HCT116 (cell line): ENCODE results near the gene CD164L2. TPM values are rescaled to one million over a fixed set of nuclear protein-coding genes. Genes with fewer than 3 reads are reported as not detected.

Source experiments
- ATAC-seq: fragments of 200-7000 bp; cut with Tn5 transposase; 2 replicates; pipeline ENCODE4 v1.9.1; 2020; ENCODE audit warnings: mild to moderate bottlenecking, moderate library complexity
- BruUV-seq: library from RNA; stranded (reverse); fragments of 400-500 nt; replicated peaks from 2 replicates; lab custom pipeline; 2021; lab: Mats Ljungman, UMichigan
- CTCF ChIA-PET: fragments of 300-600 bp; sonication (Branson Sonifier 250); formaldehyde crosslinking; loops from one replicate; lab custom pipeline; 2021; ENCODE audit warnings: antibody characterized with exemption; lab: Charles Lee
- POLR2A ChIA-PET: fragments of 300-600, 350-600 bp; sonication (Branson Sonifier 250); formaldehyde crosslinking; loops from one replicate; lab custom pipeline; 2021; ENCODE audit warnings: antibody characterized with exemption; lab: Charles Lee
- RAD21 ChIA-PET, 2 experiments: fragments of 300-600 bp; sonication (Branson Sonifier 250); formaldehyde crosslinking; loops; one replicate each; lab custom pipeline; 2023; ENCODE audit warnings: low total read pairs in 2 of 2; ENCODE audit not compliant: uncharacterized antibody in 2 of 2, unreplicated experiment in 2 of 2, low non-redundant PET in 1 of 2; lab: Charles Lee
- DNase-seq: peaks from one replicate; pipeline ENCODE4 v3.0.0-alpha.2; 2010; ENCODE audit warnings: low read depth, low spot score
- H2AFZ ChIP-seq: fragments of 200-600 bp; shearing (Covaris generic), sonication (generic); 2 replicates; pipeline ENCODE4 v1.6.1; 2017; ENCODE audit warnings: low read depth, mixed run types, mixed read lengths, antibody characterized with exemption, low read length; ENCODE audit not compliant: poor library complexity, severe bottlenecking
- H3K27ac ChIP-seq: 2 replicates; pipeline ENCODE4 v1.5.1; 2012; ENCODE audit warnings: low read depth, low read length
- H3K27me3 ChIP-seq: fragments of 200-600 bp; sonication (generic); 2 replicates; pipeline ENCODE4 v1.6.1; 2016; ENCODE audit warnings: mixed run types, low read length, mixed read lengths; ENCODE audit not compliant: insufficient read depth
- H3K36me3 ChIP-seq, 2 experiments: fragments of 200-500 bp in 1 of 2; fragments of 200-600 bp in 1 of 2; sonication (Bioruptor generic) in 1 of 2; sonication (generic) in 1 of 2; 2 replicates each; pipeline versions ENCODE4 v1.5.1 to v1.6.1; 2014 to 2016; ENCODE audit warnings: low read length in 2 of 2, inconsistent platforms in 1 of 2, mixed read lengths in 1 of 2, mixed run types in 1 of 2; ENCODE audit not compliant: insufficient read depth in 2 of 2, control insufficient read depth in 1 of 2
- H3K4me1 ChIP-seq, 2 experiments: fragments of 200-600 bp in 1 of 2; sonication (generic) in 1 of 2; 2 replicates each; pipeline versions ENCODE4 v1.5.1 to v1.6.1; 2012 to 2017; ENCODE audit warnings: low read length in 2 of 2, inconsistent platforms in 1 of 2, mild to moderate bottlenecking in 1 of 2, mixed read lengths in 1 of 2, mixed run types in 1 of 2, moderate library complexity in 1 of 2; ENCODE audit not compliant: insufficient read depth in 2 of 2, control insufficient read depth in 1 of 2
- H3K4me2 ChIP-seq: fragments of 200-600 bp; sonication (generic); 2 replicates; pipeline ENCODE4 v1.6.1; 2017; ENCODE audit warnings: mixed run types, low read length, mixed read lengths
- H3K4me3 ChIP-seq, 2 experiments: fragments of 200-600 bp in 1 of 2; sonication (generic) in 1 of 2; replicated peaks in 1 of 2; 2 replicates each; pipeline ENCODE4 v1.5.1; 2011 to 2016; ENCODE audit warnings: low read length in 2 of 2, control low read depth in 1 of 2, low read depth in 1 of 2, mild to moderate bottlenecking in 1 of 2, mixed read lengths in 1 of 2, mixed run types in 1 of 2
- H3K79me2 ChIP-seq: fragments of 200-600 bp; sonication (generic); 2 replicates; pipeline ENCODE4 v1.6.1; 2017; ENCODE audit warnings: mild to moderate bottlenecking, mixed run types, low read length, moderate library complexity, mixed read lengths; ENCODE audit not compliant: insufficient read depth
- H3K9ac ChIP-seq: fragments of 200-600 bp; sonication (generic); 2 replicates; pipeline ENCODE4 v1.6.1; 2016; ENCODE audit warnings: low read length, mixed read lengths
- H3K9me2 ChIP-seq: fragments of 200-600 bp; sonication (generic), shearing (Covaris generic); 2 replicates; pipeline ENCODE4 v1.6.1; 2017; ENCODE audit warnings: mixed run types, mild to moderate bottlenecking, moderate library complexity; ENCODE audit not compliant: insufficient read depth
- H3K9me3 ChIP-seq, 2 experiments: fragments of 200-500 bp in 1 of 2; fragments of 200-600 bp in 1 of 2; sonication (Bioruptor generic) in 1 of 2; sonication (generic) in 1 of 2; 2 replicates each; pipeline ENCODE4 v1.6.1; 2014 to 2017; ENCODE audit warnings: low read length in 2 of 2, mixed read lengths in 2 of 2, inconsistent platforms in 1 of 2, low read depth in 1 of 2, mild to moderate bottlenecking in 1 of 2, mixed run types in 1 of 2, moderate library complexity in 1 of 2; ENCODE audit not compliant: control insufficient read depth in 1 of 2, insufficient read depth in 1 of 2
- H4K20me1 ChIP-seq: fragments of 200-600 bp; sonication (generic), shearing (Covaris generic); 2 replicates; pipeline ENCODE4 v1.6.1; 2017; ENCODE audit warnings: mixed run types, mild to moderate bottlenecking, moderate library complexity; ENCODE audit not compliant: insufficient read depth
- ATF3 ChIP-seq: IDR thresholded peaks from 2 replicates; pipeline ENCODE4 v1.6.1; 2012
- CBX3 ChIP-seq: IDR thresholded peaks from 2 replicates; pipeline ENCODE4 v1.6.1; 2012; ENCODE audit warnings: low read depth
- CEBPB ChIP-seq: IDR thresholded peaks from 2 replicates; pipeline ENCODE4 v1.6.1; 2012; ENCODE audit warnings: low read depth
- EGR1 ChIP-seq: IDR thresholded peaks from 2 replicates; pipeline ENCODE4 v1.6.1; 2012; ENCODE audit warnings: low read depth
- ELF1 ChIP-seq: IDR thresholded peaks from 2 replicates; pipeline ENCODE4 v1.6.1; 2012; ENCODE audit warnings: low read depth, borderline replicate concordance
- EZH2 ChIP-seq: fragments of 200-600 bp; sonication (generic); IDR thresholded peaks from 2 replicates; pipeline ENCODE4 v1.6.1; 2017; ENCODE audit warnings: antibody characterized with exemption, mixed run types
- EZH2phosphoT487 ChIP-seq: fragments of 200-600 bp; IDR thresholded peaks from 2 replicates; pipeline ENCODE4 v1.6.1; 2018; ENCODE audit warnings: antibody characterized with exemption, borderline replicate concordance
- FOSL1 ChIP-seq: IDR thresholded peaks from 2 replicates; pipeline ENCODE4 v1.6.1; 2012; ENCODE audit warnings: low read depth
- JUND ChIP-seq: IDR thresholded peaks from 2 replicates; pipeline ENCODE4 v1.6.1; 2012
- POLR2A ChIP-seq: IDR thresholded peaks from 2 replicates; pipeline ENCODE4 v1.7.0; 2011; ENCODE audit warnings: borderline replicate concordance; ENCODE audit not compliant: insufficient read depth, insufficient read length; ENCODE audit errors: extremely low read depth
- SIN3A ChIP-seq: IDR thresholded peaks from 2 replicates; pipeline ENCODE4 v1.6.1; 2012; ENCODE audit warnings: low read depth
- SRF ChIP-seq: IDR thresholded peaks from 2 replicates; pipeline ENCODE4 v1.6.1; 2012; ENCODE audit warnings: low read depth
- ZNF274 ChIP-seq: fragments of 200-500 bp; sonication (Bioruptor generic); IDR thresholded peaks from 2 replicates; pipeline ENCODE4 v1.6.1; 2014; ENCODE audit warnings: mild to moderate bottlenecking, low read depth, low read length, inconsistent platforms
- intact Hi-C: fragments of 100-400 bp; cut with micrococcal nuclease; formaldehyde crosslinking; loops from 2 replicates; pipeline ENCODE4 v1.10.0; 2022
- total RNA-seq: library from RNA; stranded (reverse); gene quantifications from one replicate; pipeline ENCODE4 v1.2.1, GENCODE V29; 2021; ENCODE audit not compliant: unreplicated experiment
- TF ChIP-seq, protein P1 (sequence below): IDR thresholded peaks from 2 replicates; pipeline ENCODE4 v1.6.1; 2012; ENCODE audit warnings: low read depth
- TF ChIP-seq, protein P2 (sequence below), 3 experiments: fragments of 200-600 bp in 1 of 3; sonication (generic) in 1 of 3; IDR thresholded peaks in 2 of 3; conservative IDR thresholded peaks in 1 of 3; 2 replicates each; pipeline ENCODE4 v1.5.1; 2012 to 2017; ENCODE audit warnings: low read depth in 2 of 3, low read length in 2 of 3, antibody characterized with exemption in 1 of 3, borderline replicate concordance in 1 of 3, control low read depth in 1 of 3, mild to moderate bottlenecking in 1 of 3, mixed read lengths in 1 of 3, mixed run types in 1 of 3, moderate library complexity in 1 of 3; ENCODE audit not compliant: insufficient read depth in 1 of 3
- TF ChIP-seq, protein P3 (sequence below): IDR thresholded peaks from 2 replicates; pipeline ENCODE4 v1.6.1; 2012

Gene CD164L2
- total RNA-seq, 1 experiment from 2014 or later = 11.6 TPM

DNA sequence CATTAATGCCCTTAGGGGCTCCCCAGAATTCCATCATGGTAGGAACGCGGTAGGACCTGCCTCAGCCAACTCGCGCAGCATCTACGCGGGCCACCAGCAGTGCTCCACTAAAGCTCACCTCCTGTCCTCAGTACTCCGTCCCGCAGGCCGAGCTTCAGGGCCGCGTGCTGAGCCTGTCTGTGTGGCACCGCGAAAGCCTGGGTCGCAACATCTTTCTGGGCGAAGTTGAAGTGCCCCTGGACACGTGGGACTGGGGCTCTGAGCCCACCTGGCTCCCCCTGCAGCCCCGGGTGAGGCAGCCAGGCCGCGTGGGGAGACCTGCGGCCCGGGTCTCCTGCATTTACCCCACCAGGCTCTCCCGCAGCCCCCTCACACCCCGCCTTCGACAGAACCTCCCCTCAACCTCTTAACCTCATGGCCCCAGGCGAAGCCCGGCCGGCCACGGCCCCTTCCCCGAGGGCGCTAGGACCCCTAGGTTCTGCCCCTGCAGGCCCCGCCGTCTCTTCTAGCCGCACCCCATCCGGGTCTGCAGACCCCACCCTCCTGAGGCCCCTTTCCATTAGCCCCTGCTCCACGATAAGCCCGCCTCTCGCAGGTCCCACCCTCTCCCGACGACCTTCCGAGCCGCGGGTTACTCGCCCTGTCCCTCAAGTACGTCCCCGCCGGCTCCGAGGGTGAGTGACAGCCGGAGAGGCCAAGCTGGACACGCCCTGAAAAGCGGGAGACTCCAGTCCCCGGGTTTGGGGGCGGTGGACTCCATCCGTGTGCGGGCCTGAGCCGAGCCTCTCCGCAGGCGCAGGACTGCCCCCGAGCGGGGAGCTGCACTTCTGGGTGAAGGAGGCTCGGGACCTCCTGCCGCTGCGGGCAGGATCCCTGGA, 32.2 kb downstream of the CD164L2 start:
- H3K79me2 ChIP-seq = no peaks in the 10 kb centered on the region
- BruUV-seq = no TSS peak
- TF ChIP-seq EZH2 (no peak), POLR2A (no peak), JUND (no peak), EZH2phosphoT487 (no peak), ZNF274 (no peak), ELF1 (no peak), CEBPB (no peak), SRF (no peak), FOSL1 (no peak), CBX3 (no peak), ATF3 (no peak), EGR1 (no peak), SIN3A (no peak)
- TF ChIP-seq, protein P1, sequence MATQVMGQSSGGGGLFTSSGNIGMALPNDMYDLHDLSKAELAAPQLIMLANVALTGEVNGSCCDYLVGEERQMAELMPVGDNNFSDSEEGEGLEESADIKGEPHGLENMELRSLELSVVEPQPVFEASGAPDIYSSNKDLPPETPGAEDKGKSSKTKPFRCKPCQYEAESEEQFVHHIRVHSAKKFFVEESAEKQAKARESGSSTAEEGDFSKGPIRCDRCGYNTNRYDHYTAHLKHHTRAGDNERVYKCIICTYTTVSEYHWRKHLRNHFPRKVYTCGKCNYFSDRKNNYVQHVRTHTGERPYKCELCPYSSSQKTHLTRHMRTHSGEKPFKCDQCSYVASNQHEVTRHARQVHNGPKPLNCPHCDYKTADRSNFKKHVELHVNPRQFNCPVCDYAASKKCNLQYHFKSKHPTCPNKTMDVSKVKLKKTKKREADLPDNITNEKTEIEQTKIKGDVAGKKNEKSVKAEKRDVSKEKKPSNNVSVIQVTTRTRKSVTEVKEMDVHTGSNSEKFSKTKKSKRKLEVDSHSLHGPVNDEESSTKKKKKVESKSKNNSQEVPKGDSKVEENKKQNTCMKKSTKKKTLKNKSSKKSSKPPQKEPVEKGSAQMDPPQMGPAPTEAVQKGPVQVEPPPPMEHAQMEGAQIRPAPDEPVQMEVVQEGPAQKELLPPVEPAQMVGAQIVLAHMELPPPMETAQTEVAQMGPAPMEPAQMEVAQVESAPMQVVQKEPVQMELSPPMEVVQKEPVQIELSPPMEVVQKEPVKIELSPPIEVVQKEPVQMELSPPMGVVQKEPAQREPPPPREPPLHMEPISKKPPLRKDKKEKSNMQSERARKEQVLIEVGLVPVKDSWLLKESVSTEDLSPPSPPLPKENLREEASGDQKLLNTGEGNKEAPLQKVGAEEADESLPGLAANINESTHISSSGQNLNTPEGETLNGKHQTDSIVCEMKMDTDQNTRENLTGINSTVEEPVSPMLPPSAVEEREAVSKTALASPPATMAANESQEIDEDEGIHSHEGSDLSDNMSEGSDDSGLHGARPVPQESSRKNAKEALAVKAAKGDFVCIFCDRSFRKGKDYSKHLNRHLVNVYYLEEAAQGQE = no peak
- TF ChIP-seq, protein P2, sequence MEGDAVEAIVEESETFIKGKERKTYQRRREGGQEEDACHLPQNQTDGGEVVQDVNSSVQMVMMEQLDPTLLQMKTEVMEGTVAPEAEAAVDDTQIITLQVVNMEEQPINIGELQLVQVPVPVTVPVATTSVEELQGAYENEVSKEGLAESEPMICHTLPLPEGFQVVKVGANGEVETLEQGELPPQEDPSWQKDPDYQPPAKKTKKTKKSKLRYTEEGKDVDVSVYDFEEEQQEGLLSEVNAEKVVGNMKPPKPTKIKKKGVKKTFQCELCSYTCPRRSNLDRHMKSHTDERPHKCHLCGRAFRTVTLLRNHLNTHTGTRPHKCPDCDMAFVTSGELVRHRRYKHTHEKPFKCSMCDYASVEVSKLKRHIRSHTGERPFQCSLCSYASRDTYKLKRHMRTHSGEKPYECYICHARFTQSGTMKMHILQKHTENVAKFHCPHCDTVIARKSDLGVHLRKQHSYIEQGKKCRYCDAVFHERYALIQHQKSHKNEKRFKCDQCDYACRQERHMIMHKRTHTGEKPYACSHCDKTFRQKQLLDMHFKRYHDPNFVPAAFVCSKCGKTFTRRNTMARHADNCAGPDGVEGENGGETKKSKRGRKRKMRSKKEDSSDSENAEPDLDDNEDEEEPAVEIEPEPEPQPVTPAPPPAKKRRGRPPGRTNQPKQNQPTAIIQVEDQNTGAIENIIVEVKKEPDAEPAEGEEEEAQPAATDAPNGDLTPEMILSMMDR (IDR thresholded peaks at IDR 0.05 in 2 of 3, conservative IDR thresholded peaks at IDR 0.05 in 1 of 3; ENCODE audit: borderline replicate concordance in 1 of 3, insufficient read depth in 1 of 3, low read depth in 2 of 3, low read length in 2 of 3) = no peak
- TF ChIP-seq, protein P3, sequence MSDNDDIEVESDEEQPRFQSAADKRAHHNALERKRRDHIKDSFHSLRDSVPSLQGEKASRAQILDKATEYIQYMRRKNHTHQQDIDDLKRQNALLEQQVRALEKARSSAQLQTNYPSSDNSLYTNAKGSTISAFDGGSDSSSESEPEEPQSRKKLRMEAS = no peak
- DNase-seq (no peak), ATAC-seq (no peak)
- ChIA-PET RAD21 (no interaction called here), CTCF (no interaction called here), POLR2A (interaction anchor here (1.2 kb wide), 1 partner anchor 9 kb away, joined by 3 read pairs; the partner anchor contains the start of gene SYTL1)
- H3K4me2 ChIP-seq = no peak overlapping the region
- H3K9me3 ChIP-seq = no peaks in the 10 kb centered on the region
- peaks cover 26 to 37% of the 10 kb centered on the region in 2 experiments for H3K4me1 ChIP-seq
- H2AFZ ChIP-seq = no peak overlapping the region
- H3K36me3 ChIP-seq = peaks cover 0 to 7% of the 10 kb centered on the region in 2 experiments; a peak in 1 of 4 replicates
- no peaks in the 10 kb centered on the region for H3K9me2 ChIP-seq
- H3K4me3 ChIP-seq = no peak overlapping the region
- no peak overlapping the region for H3K9ac ChIP-seq
- intact Hi-C loops = no loop called here
- H3K27ac ChIP-seq = 0 out of 2 replicates have a peak overlapping the region, but pooled peaks have one; percentile 16
- no peaks in the 10 kb centered on the region for H4K20me1 ChIP-seq
- H3K27me3 ChIP-seq = no peaks in the 10 kb centered on the region
